Measurements from ENCODE around the gene ZNF783.
"Not testable (repeated sequence)": the region's sequence is repeated elsewhere in the genome, so short reads cannot be mapped to it uniquely, and the experiment has no call there.

GRCh38 chr7:149226366-149226765 is 35.6 kb upstream of the ZNF783 start:
- TF ChIP-seq POLR2A (IDR thresholded peaks at IDR 0.05; ENCODE audit: low read depth, low read length); TAF1 (IDR thresholded peaks at IDR 0.05; ENCODE audit: borderline replicate concordance, low read depth, low read length): not testable (repeated sequence)

Data from GM12892 (cell line).